IPS-15b (cell line): ENCODE measurements around the gene EFCAB10.

Experiments used
- H3K27me3 ChIP-seq: one replicate; pipeline ENCODE4 v1.6.1; 2013; ENCODE audit warnings: low read length; ENCODE audit not compliant: control insufficient read depth, insufficient read depth
- H3K36me3 ChIP-seq: one replicate; pipeline ENCODE4 v1.6.1; 2013; ENCODE audit warnings: low read length; ENCODE audit not compliant: control insufficient read depth, insufficient read depth
- H3K4me1 ChIP-seq: one replicate; pipeline ENCODE4 v1.6.1; 2013; ENCODE audit warnings: mild to moderate bottlenecking, low read length; ENCODE audit not compliant: control insufficient read depth, insufficient read depth
- H3K4me3 ChIP-seq: one replicate; pipeline ENCODE4 v1.5.1; 2013; ENCODE audit warnings: low read depth, low read length
- H3K9ac ChIP-seq: one replicate; pipeline ENCODE4 v1.6.1; 2013; ENCODE audit warnings: low read depth, mild to moderate bottlenecking, low read length
- H3K9me3 ChIP-seq: one replicate; pipeline ENCODE4 v1.6.1; 2013; ENCODE audit warnings: mild to moderate bottlenecking, low read length; ENCODE audit not compliant: control insufficient read depth, insufficient read depth

The EFCAB10 gene

DNA sequence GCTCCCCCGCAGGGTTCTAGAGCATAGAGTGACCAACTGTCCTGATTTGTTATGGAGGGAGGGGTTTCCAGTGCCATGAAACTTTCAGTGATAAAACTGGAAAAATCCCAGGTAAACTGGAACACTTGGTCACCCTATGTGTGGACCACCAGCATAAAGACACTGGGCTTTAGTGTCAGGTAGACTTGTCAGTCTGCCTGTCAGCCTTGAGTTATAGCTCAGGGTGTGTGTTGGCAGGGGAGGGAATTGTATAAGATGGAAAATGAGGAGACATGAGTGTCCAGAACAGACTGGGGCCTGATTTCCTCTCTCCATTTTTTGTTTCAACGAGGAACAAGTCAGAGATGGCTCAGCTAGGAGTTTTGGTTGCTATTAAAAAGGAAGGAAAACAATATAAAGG lies 10.2 kb upstream of the EFCAB10 start:
- Histone ChIP-seq H3K9ac (no peak overlapping the region), H3K4me3 (no peak overlapping the region), H3K27me3 (no peaks in the 10 kb centered on the region), H3K9me3 (no peaks in the 10 kb centered on the region), H3K4me1 (peaks cover 3% of the 10 kb centered on the region), H3K36me3 (no peaks in the 10 kb centered on the region)

GRCh38 chr7:105590793-105591192 lies 9.5 kb upstream of the EFCAB10 start:
- no peaks in the 10 kb centered on the region for H3K36me3 ChIP-seq
- no peaks in the 10 kb centered on the region for H3K9me3 ChIP-seq
- no peaks in the 10 kb centered on the region for H3K27me3 ChIP-seq
- no peak overlapping the region for H3K4me3 ChIP-seq
- H3K9ac ChIP-seq, result no peak overlapping the region
- H3K4me1 ChIP-seq, result peaks cover 2% of the 10 kb centered on the region

DNA sequence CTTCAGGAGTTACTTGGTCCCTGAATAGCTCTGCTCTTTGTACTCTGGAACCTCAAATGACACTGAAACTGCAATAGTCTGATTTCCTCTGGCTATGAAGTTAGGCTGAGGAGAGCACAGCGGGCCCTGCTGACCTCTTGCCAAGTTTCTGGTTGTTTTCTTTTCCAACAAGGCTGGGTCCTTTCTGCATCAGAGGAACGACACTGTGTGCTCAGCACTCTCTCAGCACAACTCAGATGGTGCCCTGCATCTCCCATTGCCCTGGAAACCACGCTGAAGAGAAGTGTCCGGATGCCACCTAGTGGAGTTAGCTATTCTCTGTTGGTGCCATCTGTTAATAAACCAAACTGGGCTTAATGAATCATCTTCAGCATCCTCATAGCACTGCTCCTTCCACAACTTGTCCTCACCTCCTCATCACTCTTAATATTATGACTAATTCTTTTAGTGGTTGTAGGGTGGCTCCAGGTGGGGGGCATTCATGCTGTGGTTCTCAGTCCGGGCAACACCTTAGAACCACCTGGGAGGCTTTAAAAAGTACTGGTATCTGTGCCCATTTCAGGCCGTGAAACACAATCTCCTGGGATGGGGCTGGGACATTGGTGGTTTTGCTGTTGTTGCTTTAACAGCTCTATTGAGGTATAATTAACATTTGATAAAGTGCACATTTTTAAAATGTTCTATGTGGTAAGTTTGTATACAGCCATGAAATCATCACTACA lies 8.2 kb upstream of the EFCAB10 start:
- no peak overlapping the region for H3K4me3 ChIP-seq
- no peak overlapping the region for H3K9ac ChIP-seq
- peaks cover 2% of the 10 kb centered on the region for H3K4me1 ChIP-seq
- no peaks in the 10 kb centered on the region for H3K36me3 ChIP-seq
- no peaks in the 10 kb centered on the region for H3K9me3 ChIP-seq
- H3K27me3 ChIP-seq, result no peaks in the 10 kb centered on the region

DNA sequence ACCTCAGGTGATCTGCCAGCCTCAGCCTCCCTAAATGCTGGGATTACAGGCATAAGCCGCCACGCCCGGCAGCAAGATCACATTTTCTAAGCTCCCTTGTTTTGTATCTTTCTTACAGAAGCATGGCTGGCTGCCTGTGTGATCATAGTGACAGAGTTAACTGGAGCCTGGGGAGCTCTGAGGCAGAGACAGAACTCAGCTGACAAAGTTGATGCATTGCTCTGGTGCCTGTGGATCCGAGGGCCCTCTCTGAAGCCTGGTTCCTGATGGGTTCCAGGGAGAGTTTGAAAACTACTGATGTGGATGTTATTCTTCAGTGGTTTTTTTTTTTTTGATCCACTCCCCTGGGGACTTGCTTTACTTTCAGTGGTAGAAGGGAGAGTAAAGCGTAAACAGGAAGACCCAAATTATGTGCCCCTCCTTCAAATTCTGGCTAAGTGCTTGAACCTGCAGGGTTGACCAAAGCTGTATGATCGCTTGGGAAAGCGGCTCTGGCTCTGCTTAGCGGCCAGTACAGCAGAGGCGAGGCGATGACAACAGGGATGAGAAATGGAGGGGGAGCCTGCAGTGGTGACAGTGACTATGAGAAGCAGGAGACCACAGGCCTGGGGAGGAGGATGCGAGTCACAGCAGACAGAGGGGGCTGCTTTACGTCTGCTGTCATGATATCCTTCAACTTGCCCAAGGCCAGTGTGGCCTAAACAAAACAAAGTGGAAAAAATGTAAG lies 6.8 kb upstream of the EFCAB10 start:
- no peak overlapping the region for H3K9ac ChIP-seq
- no peak overlapping the region for H3K4me3 ChIP-seq
- H3K36me3 ChIP-seq, result no peaks in the 10 kb centered on the region
- no peaks in the 10 kb centered on the region for H3K4me1 ChIP-seq
- H3K27me3 ChIP-seq, result no peaks in the 10 kb centered on the region
- no peaks in the 10 kb centered on the region for H3K9me3 ChIP-seq

DNA sequence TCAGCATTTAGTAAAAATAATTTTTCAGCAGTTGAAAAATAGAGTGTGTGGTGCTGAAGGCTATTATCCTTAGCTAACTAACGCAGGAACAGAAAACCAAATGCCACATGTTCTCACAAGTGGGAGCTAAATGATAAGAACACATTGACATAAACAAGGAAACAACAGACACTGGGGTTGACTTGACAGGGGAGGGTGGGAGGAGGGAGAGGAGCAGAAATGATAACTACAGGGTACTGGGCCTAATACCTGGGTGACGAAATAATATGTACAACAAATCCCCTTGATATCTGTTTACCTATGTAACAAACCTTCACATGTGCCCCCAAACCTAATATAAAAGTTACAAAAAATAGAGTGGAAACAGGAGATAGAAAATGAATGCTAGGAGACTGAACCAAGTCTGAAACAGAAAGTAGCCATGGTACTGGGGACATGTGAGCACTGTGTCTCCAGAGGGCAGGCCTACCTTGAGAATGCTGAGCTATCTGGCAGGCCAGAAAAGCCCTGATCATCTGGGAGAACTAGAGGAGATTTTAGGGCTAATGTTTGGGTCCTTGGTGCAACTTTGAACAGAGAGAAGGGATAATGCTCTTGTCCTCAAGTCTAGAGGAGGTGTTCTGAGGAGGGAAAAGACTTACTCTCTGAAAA lies 4.7 kb upstream of the EFCAB10 start:
- Histone ChIP-seq H3K36me3 (no peaks in the 10 kb centered on the region), H3K27me3 (no peaks in the 10 kb centered on the region), H3K4me1 (no peaks in the 10 kb centered on the region), H3K9me3 (no peaks in the 10 kb centered on the region), H3K9ac (no peak overlapping the region), H3K4me3 (no peak overlapping the region)

- H3K4me3 ChIP-seq, result no peak overlapping the region
- no peak overlapping the region for H3K9ac ChIP-seq
- H3K4me1 ChIP-seq, result no peaks in the 10 kb centered on the region
- H3K36me3 ChIP-seq, result no peaks in the 10 kb centered on the region
- H3K9me3 ChIP-seq, result no peaks in the 10 kb centered on the region
- H3K27me3 ChIP-seq, result no peaks in the 10 kb centered on the region
These were observed 2.9 kb upstream of the EFCAB10 start for GRCh38 chr7:105584165-105584564.

- no peaks in the 10 kb centered on the region for H3K9me3 ChIP-seq
- no peaks in the 10 kb centered on the region for H3K4me1 ChIP-seq
- H3K9ac ChIP-seq, result no peak overlapping the region
- no peak overlapping the region for H3K4me3 ChIP-seq
- no peaks in the 10 kb centered on the region for H3K36me3 ChIP-seq
- H3K27me3 ChIP-seq, result no peaks in the 10 kb centered on the region
These were observed 1.8 kb upstream of the EFCAB10 start for GRCh38 chr7:105583061-105583460.

- H3K4me1 ChIP-seq, result no peaks in the 10 kb centered on the region
- no peak overlapping the region for H3K4me3 ChIP-seq
- H3K36me3 ChIP-seq, result no peaks in the 10 kb centered on the region
- H3K9ac ChIP-seq, result no peak overlapping the region
- H3K27me3 ChIP-seq, result no peaks in the 10 kb centered on the region
- H3K9me3 ChIP-seq, result no peaks in the 10 kb centered on the region
These were observed 1.1 kb downstream of the EFCAB10 start for GRCh38 chr7:105580022-105580740.

DNA sequence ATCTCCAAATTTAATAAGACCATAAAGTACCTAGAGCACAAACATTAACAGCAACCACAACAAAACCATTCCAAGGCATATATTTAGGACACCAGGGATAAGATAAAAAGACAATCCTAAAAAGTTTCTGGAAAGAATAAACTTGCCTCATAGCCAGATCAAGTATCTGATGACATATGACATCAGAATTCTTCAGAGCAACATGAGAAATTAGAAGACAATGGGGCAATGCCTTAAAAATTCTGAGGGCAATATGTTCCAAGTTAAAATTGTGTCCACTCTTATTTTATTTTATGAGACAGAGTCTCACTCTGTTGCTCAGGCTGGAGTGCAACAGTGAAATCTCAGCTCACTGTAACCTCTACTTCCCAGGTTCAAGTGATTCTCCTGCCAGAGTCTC lies 2.8 kb downstream of the EFCAB10 start:
- Histone ChIP-seq H3K27me3 (no peaks in the 10 kb centered on the region), H3K9me3 (no peaks in the 10 kb centered on the region), H3K9ac (no peak overlapping the region)

DNA sequence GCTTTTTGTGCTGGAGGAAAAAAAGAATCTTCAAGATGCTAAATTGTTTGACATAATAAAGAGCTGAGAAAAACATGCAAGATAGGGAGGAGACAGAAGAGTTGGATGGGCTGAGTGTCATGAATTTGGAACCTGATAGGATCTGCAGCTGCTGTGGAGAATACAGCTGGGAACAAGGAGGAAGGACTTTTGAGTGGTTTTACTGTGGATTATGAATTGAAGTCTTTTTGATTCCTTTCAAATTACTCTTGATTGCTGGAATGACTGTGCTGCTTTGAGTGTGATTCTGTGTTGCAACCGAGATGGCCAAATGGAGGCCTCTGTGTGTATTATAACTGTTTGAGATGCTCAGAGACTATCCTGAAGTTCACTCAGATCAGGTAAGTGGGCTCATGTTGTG lies 4.0 kb downstream of the EFCAB10 start:
- H3K9ac ChIP-seq, result no peak overlapping the region

More for the DNA sequence above, 2.8 kb downstream of the EFCAB10 start:
- H3K36me3 ChIP-seq, result no peaks in the 10 kb centered on the region
- no peaks in the 10 kb centered on the region for H3K4me1 ChIP-seq
- no peak overlapping the region for H3K4me3 ChIP-seq

GRCh38 chr7:105571891-105572290 lies 9.4 kb downstream of the EFCAB10 start:
- Histone ChIP-seq H3K9ac (no peak overlapping the region), H3K36me3 (peaks cover 7% of the 10 kb centered on the region), H3K4me1 (no peaks in the 10 kb centered on the region), H3K27me3 (no peaks in the 10 kb centered on the region), H3K4me3 (no peak overlapping the region), H3K9me3 (no peaks in the 10 kb centered on the region)

More for the DNA sequence above, 4.0 kb downstream of the EFCAB10 start:
- no peaks in the 10 kb centered on the region for H3K9me3 ChIP-seq
- no peaks in the 10 kb centered on the region for H3K36me3 ChIP-seq
- no peaks in the 10 kb centered on the region for H3K27me3 ChIP-seq
- no peaks in the 10 kb centered on the region for H3K4me1 ChIP-seq
- no peak overlapping the region for H3K4me3 ChIP-seq
